ENCODE data around the gene MARVELD3. TPM values are rescaled to one million over a fixed set of nuclear protein-coding genes. Genes with fewer than 3 reads are reported as not detected.
"Not testable (repeated sequence)": the region's sequence is repeated elsewhere in the genome, so short reads cannot be mapped to it uniquely, and the experiment has no call there.

Gene MARVELD3
- total RNA-seq, 1 donor from 2014 or later, result 3.6 TPM

DNA sequence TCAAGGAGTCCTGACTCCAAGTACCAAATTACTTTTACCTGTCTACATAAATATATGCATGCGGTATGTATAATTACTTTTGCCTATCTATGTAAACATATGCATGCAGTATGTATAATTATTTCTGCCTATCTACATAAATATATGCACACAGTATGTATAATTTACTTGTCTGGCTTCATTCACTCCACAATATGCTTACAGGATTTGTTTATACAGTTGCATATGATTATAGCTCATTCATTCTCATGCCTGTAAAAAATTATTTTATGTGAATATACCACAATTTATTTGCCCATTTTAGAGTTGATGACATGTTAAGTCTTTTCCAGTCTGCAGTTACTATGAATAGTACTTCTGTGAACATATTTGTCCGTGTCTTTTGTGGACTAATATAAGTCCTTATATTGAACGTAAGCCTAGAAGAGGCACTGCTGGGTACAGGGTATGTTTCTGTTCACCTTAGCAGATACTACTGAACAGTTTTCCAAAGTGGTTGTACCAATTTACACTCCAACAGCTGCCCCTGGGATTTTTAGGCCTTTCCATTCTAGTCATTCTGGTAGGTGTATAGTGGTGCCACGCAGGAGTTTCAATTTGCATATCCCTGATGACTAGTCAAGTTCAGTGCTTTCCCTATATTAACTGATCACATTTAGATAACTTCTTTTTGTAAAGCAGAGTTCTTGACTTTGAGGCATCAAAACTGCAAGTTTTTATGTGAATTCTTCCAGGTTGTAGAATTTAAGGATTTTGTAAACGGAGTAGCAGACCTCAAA, 47.0 kb downstream of the MARVELD3 start:
- ATAC-seq, result no peak

GRCh38 chr16:71673582-71673973, 47.6 kb downstream of the MARVELD3 start:
- no peak for ATAC-seq

- ATAC-seq, result no peak
Observed at GRCh38 chr16:71674229-71674628, 48.2 kb downstream of the MARVELD3 start.

DNA sequence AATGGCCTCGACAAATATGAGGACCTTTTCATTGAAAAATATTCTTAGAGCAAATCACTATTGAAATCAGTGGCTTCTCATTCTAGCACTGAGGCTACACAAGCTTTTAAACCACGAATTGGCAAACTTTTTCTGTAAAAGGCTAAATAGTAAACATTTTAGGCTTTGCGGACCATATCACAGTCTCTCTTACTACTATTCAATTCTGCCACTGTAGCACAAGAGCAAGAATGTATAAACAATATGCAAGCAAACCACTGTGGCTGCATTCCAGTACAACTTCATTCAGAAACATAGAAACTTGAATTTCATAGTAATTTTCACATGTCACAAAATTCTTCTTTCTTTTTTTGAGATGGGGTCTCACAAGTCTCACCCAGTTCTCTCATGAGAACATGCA, 49.4 kb downstream of the MARVELD3 start:
- ATAC-seq, result no peak

GRCh38 chr16:71676236-71676635, 50.3 kb downstream of the MARVELD3 start:
- no peak for ATAC-seq

DNA sequence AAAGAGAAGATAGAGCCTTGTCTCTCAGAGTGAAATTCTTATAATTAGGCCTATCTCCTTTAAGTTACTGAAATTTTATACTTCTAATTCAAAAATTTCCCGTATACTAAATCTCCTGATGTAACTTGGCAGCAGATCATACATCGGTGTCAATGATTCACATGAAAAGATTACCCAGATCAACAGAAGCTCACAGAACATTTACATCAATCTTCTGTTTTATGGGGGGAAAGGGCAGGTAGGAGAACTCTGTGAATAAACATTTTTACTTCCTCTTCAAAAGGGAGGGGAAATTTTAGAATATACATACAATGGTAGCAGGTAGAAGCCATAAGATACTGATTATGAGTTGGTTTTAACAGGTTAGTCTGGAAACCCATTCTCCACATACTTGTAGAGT, 55.4 kb downstream of the MARVELD3 start:
- ATAC-seq, result no peak

DNA sequence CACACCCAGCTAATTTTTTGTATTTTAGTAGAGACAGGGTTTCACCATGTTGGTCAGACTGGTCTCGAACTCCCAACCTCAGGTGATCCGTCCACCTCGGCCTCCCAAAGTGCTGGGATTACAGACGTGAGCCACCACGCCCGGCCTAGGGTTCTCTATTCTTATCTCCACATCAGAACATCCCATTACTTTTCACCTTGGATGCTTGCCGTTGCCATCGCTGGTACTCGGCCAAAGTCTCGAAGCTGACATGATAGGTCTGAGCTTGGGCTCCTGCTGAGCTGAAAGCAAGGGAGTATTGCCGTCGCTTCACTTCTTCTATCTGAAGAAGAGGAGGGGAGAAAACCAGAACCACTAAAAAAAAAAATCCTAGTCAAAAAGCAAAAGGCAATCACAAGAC, 58.3 kb downstream of the MARVELD3 start:
- ATAC-seq, result not testable (repeated sequence)

Other genes starting within 250 kb of the MARVELD3 start
- gene TLE7, start 184.1 kb upstream of the MARVELD3 start, total RNA-seq, result not detected
- gene ZNF23, start 163.9 kb upstream of the MARVELD3 start, total RNA-seq, result 3.9 TPM
- 1.9 TPM for gene ZNF19, start 136.9 kb upstream of the MARVELD3 start, total RNA-seq
- gene CHST4, start 99.8 kb upstream of the MARVELD3 start, total RNA-seq, result 0.16 TPM
- gene TAT, start 49.1 kb upstream of the MARVELD3 start, total RNA-seq, result 0.24 TPM
- gene PHLPP2, start 98.5 kb downstream of the MARVELD3 start, total RNA-seq, result 0.88 TPM
- gene AP1G1, start 182.7 kb downstream of the MARVELD3 start, total RNA-seq, result 74.9 TPM
- gene ATXN1L, start 219.8 kb downstream of the MARVELD3 start, total RNA-seq, result 12.5 TPM